GM18867 (cell line): Measurements from ENCODE around the gene DRAP1.

ENCODE experiments used
- ATAC-seq: cut with Tn5 transposase; IDR thresholded peaks from one replicate; pipeline ENCODE4 v1.9.1; 2021; ENCODE audit warnings: mild to moderate bottlenecking, moderate library complexity; ENCODE audit not compliant: unreplicated experiment

The DRAP1 gene

DNA sequence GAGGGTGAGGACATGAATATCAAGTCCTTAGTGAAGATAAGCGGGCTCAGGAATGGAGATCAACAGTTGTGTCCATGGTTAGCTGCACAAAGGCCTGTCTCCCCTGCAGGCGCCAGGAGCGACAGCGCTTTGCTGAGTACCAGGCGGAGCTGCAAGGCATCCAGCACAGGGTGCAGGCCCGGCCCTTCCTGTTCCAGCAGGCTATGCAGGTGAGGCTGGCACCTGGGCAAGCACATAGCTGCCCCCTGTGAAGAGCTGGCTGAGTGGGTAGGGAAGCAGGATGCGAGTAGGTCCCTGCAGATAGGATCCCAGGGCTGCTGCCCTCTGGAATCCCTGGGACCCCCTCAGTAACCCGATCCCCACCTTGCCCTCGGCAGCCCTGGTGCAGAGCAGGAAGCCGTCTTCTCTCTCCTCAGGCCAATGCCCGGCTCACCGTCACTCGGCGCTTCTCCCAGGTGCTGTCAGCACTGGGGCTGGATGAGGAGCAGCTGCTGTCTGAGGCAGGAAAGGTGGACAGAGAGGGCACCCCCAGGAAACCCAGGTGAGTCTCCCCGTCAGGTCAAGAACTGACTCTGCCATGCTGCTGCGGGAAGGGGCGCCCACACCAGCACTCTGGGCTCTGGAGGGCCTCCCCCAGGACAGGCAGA is 39.7 kb downstream of the DRAP1 start:
- ATAC-seq: no peak

DNA sequence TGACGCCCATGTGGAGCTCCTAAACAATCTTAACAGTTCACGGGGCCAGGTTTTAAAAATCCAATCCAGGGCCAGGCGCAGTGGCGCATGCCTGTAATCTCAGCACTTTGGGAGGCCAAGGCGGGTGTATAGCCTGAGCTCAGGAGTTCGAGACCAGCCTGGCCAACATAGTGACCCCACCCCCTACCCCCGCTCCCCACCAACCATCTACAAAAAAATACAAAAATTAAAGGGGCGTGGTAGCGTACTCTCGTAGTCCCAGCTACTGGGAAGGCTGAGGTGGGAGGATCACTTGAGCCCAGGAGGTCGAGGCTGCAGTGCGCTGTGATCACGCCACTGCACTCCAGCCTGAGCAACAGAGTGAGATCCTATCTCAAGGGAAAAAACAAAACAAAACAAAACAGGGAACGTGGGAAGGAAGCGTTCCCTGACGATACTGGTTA is 41.6 kb downstream of the DRAP1 start:
- ATAC-seq: no peak

DNA sequence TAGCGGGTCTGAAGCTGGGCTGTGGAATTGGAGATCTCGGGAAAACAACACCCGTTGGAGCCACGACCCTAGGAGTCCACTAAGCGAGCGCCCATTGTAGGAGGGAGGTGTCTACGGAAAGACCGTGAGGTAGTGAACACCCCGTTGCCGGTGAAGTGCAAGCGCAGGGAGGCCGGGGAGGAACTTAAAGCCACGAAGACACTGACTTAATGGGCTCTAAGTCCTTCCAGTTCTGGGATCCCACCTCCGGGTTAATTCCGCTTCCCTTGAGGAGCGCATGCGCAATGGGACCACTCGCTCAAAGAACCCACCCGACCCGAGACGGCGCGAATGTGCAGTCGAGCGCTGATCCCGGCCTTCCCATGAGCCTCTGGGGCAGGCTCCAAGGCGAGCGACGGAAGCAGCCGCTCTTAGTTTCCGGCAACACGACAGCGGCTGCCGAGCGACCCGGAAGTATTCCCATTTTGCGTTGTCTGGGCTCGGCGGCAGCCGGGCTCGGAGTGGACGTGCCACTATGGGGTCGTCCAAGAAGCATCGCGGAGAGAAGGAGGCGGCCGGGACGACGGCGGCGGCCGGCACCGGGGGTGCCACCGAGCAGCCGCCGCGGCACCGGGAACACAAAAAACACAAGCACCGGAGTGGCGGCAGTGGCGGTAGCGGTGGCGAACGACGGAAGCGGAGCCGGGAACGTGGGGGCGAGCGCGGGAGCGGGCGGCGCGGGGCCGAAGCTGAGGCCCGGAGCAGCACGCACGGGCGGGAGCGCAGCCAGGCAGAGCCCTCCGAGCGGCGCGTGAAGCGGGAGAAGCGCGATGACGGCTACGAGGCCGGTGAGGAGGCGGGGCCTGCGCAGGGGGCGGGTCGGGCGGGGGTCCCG is 42.3 kb downstream of the DRAP1 start, which contains the start of gene SART1:
Gene SART1, plus strand, starts transcription at position 468 of the 874 bp plus-strand sequence. Its CDS starts 47 bp downstream, at position 515.
- peak; percentile 85 for ATAC-seq

DNA sequence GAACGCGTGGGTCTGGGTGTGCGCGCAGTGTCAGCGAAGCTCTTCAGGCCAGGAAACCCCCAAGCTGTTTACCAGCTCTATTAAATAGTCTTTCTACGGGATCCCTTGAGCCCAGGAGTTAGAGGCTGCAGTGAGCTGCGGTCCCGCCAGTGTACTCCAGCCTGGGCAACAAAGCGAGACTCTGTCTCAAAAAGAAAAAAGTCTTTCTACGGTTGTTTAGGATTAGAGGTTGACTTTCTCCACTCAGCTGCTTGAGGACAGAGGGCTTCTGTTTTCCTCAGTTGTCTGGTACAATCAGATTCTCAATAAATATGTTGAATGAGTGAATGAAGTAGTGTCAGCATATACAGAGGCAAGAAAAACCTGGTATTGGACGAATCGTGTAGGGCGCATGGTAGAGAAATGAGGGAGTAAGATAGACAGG is 42.9 kb downstream of the DRAP1 start:
- no peak for ATAC-seq

DNA sequence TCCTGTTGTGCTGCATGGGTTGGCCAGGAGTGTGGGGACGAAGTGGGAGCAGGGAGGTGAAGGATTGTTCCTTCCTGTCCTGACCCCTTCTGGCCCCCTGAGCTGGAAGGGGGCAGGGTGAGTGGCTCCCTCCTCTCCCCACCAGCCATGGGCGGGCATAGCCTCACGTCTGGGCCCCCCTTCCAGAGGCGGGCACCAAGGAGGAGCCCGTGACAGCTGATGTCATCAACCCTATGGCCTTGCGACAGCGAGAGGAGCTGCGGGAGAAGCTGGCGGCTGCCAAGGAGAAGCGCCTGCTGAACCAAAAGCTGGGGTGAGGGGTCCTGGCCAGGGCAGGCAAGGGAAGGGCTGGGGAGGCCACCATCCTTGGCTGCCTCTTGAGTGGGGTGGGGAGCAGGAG is 45.7 kb downstream of the DRAP1 start:
- ATAC-seq: no peak

DNA sequence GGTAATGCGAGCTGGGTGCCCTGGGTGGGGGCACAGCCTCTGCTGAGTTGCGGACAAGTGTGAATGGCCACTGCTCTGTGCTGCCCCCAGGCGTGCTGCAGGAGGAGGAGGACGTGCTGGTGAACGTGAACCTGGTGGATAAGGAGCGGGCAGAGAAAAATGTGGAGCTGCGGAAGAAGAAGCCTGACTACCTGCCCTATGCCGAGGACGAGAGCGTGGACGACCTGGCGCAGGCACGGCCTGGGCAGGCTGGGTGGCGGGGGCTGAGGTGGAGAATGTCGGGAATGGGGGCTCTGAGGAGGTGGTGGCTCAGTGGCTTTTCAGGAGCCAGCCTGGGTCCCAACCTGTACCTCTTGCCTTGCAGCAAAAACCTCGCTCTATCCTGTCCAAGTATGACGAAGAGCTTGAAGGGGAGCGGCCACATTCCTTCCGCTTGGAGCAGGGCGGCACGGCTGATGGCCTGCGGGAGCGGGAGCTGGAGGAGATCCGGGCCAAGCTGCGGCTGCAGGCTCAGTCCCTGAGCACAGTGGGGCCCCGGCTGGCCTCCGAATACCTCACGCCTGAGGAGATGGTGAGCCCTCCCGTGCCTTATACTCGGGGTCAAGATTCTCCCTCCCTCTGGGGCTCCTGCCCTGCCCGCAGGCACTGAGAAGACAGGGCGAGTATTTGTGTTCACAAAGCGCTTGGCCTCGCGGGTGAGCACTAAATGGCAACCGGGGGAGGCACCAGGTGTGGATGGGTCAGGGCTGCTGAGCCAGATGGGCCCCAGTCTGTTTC is 46.9 kb downstream of the DRAP1 start:
- ATAC-seq: no peak

DNA sequence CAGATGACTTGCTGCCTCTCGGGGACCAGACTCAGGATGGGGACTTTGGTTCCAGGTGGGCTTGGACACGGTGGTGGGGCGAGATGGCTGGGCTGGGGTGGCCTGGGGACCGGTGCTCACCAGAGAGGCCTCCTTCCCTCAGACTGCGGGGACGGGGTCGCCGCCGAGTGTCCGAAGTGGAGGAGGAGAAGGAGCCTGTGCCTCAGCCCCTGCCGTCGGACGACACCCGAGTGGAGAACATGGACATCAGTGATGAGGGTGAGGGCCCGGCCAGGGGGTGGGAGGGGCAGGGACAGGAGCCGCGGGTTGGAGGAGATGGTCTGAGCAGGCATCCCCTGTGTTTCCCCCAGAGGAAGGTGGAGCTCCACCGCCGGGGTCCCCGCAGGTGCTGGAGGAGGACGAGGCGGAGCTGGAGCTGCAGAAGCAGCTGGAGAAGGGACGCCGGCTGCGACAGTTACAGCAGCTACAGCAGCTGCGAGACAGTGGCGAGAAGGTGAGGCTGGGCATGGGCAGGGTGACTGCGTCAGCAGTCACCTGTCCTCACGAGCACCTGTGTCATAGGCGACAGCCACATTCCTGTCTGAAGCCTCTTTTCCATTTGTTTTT is 48.2 kb downstream of the DRAP1 start:
- ATAC-seq: no peak

DNA sequence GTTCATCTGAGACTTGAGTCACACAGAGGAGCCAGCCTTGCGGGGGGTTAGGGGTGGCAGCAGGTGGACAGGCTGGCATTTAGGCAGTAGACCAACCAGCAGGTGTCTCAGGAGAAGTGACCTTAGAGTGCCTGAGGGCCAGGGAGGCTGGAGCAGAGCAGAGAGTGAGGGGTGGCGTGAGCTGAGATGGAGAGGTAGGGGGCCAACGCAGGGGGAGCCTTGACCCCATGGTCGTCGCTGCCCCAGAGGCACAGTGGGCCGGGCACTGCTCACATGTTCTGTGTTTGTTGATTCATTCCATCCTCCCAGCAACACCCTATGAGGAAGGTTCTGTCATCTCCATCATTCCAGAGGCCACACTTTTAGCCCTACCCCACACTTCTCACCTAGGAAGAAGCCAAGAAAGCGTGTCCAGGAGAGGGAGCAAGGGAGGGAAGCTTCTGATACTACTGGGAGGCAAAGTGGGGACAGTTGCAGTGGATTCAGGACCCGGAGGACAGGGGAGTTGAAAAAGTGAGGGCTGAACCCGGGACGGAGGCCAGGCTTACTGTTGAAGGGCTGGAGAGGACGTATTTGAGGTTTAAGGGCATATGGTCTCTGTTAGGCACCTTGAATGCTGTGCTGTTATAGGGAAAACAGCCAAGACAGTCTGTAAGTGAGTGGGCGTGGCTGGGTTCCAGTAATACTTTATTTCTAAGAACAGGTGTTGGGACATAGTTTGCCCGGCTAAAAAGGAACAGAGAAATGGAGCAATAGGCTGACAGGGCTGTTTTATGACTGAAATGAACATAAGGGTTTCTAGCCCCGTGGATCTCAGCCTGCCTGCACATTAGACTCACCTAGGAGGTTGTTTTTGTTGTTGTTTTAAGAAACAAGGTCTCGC is 49.6 kb downstream of the DRAP1 start:
- no peak for ATAC-seq
